NOMO-1 treated with DMSO at 0.1 percent for 48 hours (cell line): ENCODE results near the gene DAGLA.

Experiments
- DNase-seq: peaks from one replicate; lab custom pipeline; 2025; ENCODE audit not compliant: unreplicated experiment; lab: John Stamatoyannopoulos, UW

DAGLA gene

GRCh38 chr11:61745781-61746441 lies 65.7 kb downstream of the DAGLA start:
- no peak for DNase-seq

DNA sequence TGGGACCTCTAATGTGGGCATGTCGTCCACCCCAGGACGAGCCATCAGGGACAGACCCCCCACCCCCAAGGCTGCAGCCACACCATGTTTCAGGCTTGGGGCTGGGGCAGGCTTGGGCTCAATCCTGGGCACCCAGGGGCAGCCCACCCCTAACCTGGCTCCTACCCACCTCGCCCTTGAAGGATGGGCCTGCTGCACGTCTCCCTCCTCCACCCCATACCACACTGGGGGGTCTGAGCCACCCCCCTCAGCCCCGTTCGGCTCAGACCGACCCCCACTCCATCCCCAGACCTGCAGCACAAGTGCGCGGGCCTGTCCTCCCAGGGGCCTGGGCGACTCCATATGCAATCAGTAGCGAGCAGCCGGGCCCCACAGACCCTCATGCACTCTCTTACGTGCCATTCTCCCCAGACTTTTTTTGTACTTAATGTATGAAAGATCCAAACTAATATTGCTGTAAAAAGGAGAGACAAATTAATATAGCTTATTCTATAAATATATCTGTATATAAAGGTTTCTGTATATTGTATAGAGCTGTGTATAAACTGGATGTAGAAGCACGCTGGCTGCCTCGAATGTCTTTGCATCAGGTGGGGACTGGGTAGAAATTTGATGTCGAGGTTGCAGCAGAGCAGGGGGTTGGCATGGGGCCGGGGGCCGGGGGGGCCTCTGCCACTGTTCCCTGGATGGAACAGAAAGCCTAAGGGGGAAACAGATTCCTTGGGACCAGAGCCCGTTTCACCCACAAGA lies 66.4 kb downstream of the DAGLA start:
- no peak for DNase-seq

DNA sequence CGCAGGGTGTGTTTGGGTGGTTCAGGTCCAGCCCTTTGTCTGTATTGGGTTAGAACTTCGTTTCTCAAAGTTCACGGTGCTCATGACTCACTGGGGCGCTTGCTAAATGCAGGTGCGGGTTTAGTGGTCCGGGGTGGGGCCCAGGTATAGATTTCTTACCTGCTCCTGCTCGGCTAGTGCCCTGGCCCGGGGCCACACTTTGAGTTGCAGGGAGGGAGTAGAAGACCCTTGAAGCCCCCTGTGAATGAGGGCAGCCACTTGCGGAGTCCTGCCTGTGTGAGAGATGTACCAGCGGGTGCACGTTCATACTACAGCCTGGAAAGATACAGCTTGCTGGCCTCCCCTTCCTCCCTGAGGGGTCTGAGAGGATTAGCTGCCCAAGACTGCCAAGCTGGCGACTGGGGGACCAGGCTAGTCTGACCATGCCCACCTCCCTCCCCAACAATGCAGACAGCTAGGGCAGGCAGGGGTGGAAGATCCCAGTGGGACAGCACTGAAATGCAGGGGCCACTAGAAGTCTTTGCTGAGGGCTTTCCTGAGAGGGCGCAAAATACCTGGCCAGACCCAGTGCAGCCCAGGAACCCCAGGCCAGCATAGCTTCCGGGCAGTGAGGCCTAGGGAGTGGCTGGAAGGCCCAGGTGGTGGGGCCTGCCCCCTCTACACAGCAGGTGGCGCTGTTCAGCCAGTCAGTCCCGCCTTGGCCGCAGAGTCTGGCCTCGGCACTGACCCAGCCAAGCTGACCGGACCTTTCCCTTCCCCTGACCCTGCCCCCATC lies 67.2 kb downstream of the DAGLA start:
- peak; percentile 45 for DNase-seq

GRCh38 chr11:61747967-61748285 lies 67.7 kb downstream of the DAGLA start:
- DNase-seq, result no peak

DNA sequence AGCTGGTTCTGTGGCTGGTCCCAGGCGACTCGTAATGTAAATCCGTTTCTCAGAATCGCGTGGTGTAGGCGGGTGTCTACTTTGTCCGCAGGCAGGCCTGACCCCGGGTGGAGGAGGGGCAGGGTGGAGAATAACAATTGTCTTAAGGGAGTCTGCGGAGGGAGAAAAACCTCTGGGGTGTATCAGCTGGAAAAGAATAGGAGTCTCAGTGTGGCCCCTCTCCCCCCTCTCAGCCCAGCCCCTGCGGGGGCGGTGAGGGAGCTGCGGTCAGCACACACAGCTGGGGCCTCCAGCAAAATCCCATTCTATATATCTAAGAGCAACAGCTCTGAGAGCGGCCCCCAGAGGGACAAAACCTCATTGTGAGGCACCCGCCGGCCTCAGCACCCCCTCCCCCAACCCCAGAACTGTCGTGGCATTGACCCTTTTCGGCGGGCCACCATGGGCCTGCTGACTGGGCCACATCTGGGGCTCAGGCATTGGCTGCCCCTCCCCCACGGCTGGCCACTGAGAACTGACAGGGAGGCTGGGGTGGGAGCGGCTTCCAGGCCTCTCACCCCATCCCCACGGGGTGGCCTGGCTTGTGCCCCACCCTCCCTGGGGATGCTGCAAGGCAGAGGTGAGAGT lies 69.5 kb downstream of the DAGLA start:
- no peak for DNase-seq

GRCh38 chr11:61750631-61751273 lies 70.6 kb downstream of the DAGLA start:
- DNase-seq, result no peak

DNA sequence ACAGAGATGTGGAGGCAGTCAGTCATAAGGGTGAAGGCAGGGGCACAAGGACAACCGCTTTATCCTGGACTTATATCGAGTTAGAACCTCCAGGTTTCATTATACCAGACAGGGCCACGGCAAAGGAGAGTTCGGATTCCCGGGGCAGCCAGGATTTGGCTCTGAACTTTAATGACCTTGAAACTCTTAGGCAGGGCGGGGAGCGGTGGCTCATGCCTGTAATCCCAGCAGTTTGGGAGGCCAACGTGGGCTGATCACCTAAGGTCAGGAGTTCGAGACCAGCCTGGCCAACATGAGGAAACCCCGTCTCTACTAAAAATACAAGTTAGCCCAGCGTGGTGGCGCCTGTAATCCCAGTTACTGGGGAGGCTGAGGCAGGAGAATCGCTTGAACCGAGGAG lies 71.2 kb downstream of the DAGLA start:
- DNase-seq, result no peak

DNA sequence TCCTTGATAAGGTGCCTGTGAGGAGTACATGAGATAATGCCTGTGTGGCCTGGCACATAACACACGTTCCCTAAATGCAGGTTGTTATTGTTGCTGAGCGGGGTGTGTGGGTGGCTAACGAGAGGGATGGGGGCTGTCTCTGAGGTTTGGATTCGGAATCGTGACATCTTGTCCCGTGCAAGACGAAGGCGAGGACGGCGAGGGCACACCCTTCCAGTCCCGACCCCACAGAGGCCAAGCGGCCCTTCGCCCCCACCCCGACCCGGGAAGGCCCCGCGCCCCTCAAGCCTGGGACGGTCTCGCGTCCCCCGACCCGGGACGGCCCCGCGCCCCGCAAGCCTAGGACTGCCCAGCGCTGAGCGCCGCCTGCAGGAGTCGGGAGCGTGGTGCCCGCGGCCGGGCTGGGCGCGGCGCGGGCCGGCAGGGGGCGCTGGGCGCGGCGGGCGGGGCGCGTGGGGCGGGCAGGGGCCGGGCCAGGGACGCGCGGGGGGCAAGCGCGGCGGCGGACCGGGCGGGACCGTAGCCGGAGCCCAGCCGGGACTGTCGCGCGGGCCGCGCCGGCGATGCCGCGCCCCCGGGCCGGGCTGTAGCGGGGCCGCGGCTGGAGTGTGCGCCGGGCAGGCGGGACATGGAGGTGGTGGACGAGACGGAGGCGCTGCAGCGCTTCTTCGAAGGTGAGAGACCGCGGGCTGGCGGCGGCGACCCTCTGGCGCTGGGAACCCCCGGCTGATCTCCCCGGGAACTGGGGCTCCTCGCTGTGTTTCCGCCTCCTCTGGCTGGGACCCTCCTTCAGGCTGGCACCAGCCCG lies 72.1 kb downstream of the DAGLA start, which contains the start of gene MYRF:
Gene MYRF, plus strand, starts transcription at position 520 of the 808 bp plus-strand sequence. Its CDS starts 109 bp downstream, at position 629.
- DNase-seq, result peak; percentile 31

- DNase-seq, result no peak
Measured at GRCh38 chr11:61752925-61753521, 72.8 kb downstream of the DAGLA start.

DNA sequence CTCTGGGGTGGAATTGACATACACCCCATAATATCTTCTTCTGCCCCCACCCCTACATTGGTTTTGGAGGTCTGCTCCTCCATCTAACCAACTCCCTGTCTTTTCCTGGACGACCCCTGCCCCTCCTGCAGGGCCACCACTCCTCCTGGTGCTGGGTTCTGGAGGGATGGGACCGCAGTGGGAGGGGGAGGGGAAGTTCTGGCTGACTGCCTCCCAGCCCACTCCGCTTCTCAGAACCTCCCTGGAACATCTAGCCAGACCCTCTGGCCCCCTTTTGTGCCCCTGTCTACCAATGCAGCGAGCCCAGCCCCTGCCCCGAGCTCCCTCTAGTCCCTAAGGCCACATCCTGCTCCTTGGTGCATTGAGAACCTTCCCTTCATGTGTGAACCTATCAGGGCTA lies 73.5 kb downstream of the DAGLA start:
- DNase-seq, result no peak

DNA sequence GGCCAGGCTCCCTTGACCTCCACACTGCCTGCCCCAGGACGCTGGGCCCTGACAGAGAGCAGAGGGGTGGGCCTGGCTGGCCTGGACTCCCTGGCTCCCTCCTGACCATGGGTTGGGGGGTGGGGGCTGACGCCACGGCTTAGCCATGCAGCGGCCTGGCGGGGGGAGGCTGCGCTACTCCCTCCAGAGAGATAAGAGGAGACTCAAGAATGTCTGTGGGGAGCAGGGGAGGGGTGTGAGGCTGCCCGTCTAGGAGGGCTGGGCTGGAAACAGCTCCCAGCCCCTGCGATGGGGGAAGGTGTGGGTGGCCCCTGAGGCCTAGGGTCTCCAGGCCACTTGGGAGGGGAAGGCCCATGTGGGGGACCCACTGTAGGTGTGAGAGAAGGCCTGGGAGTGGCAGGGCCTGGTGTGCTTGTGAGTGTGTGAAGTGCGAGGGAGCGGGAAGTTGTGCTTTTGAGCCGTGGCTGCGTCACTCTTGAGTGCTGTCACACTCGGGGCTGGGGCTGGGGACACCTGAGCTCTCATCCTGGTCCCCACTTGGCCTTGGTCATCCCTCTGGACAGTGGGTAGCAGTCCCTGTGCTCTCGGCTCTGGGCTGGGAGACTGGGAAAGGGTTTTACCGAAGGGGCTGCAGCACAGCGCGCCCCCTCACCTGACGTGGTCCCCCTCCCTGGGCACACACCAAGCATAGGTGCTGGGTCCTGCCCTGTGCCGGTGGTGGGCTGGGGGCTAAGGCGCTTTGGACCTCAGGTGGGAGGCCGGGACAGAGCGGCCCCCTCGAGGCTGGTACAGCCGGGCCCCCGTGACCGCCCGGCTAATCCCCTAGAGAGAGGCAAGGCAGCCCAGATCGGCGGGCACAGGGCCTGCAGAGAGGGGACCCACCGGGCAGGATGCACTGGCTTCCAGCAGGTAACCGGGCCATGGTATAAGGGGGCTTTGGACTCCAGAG lies 74.6 kb downstream of the DAGLA start:
- DNase-seq, result no peak

DNA sequence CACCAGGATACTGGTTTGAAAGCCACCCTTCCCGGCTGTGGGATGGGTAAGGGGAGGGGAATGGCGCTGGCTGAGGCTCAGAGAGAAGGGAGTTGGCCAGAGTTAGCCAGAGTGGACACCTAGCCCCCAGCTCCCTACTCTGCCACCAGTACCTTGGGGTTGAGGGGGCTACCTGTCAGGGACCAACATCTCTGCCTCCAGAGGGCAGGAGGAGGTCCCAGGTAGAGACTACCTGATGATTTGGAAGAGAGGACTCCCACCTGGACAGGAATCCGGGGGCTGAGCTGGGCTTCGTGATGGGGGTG lies 75.9 kb downstream of the DAGLA start:
- no peak for DNase-seq

GRCh38 chr11:61756452-61757212 lies 76.4 kb downstream of the DAGLA start:
- DNase-seq, result peak; percentile 48

DNA sequence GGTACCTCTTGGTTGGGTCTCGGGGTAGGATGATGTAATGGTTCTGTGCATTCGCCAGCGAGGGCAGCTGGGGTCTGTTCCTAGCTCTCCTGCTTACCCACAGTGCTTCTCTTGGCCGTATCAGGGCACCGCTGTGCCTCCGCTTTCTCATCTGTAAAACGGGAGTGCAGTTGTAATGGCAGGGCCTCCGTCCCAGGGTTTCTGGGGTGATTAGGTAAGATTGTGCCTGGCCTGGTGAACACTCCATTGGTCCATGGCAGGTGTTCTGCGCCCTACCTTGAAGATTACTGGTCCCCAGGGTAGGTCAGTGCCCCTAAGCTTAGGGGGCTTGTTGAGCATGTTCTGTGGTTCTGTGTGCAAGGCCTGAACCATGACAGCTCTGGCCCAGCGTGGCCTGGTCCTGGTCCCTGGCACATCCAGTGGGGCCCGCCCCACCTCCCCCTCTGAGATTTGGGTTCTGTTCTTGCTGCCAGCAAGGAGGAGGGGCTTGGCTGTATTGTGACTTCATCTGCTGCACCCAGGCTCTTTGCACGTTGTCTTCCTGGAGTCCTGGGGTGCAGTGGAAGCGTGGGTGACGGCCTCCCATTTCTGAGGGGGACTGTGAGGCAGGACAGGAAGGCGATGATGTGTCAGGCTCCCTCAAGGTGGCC lies 77.1 kb downstream of the DAGLA start:
- no peak for DNase-seq

GRCh38 chr11:61760946-61761345 lies 80.8 kb downstream of the DAGLA start:
- DNase-seq, result no peak

GRCh38 chr11:61761440-61762222 lies 81.4 kb downstream of the DAGLA start:
- DNase-seq, result no peak

DNA sequence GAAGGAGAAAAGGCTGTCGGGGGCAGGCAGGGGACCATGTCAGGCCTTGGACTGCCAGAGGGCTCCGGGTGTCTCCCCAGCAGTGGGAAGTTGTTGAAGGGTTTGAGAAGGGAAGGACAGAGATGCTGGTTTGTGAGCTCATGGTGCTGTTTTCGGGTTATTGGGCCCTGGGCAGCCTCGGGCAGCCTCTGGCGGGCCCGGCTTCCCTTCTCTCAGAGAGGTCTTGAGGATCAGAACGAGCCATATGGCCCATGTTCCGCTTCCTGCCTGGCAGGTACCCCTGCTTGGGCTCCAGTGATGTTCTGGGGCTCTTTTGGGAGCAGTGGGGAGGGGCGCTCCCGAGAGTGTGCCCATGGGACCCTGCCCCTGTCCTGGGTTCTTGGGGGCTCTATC lies 82.0 kb downstream of the DAGLA start:
- DNase-seq, result no peak
